Measurements from ENCODE around the gene C12orf76. TPM values are rescaled to one million over a fixed set of nuclear protein-coding genes. Genes with fewer than 3 reads are reported as not detected.

The C12orf76 gene
- total RNA-seq, 1 experiment from 2014 or later = 9.7 TPM

GRCh38 chr12:110015132-110015531, 33.2 kb downstream of the C12orf76 start:
- Histone ChIP-seq H2BK12ac (ENCODE audit: insufficient read length, low read depth, low read length) (no peak overlapping the region), H3K14ac (ENCODE audit: insufficient read depth, low read length) (no peak overlapping the region), H3K56ac (ENCODE audit: insufficient read length, low read depth, low read length) (no peak overlapping the region), H4K5ac (ENCODE audit: insufficient read length, low read depth, low read length) (no peak overlapping the region), H3K79me2 (ENCODE audit: insufficient read depth, low read length) (no peaks in the 10 kb centered on the region), H3K18ac (ENCODE audit: insufficient read length, low read depth, low read length) (no peak overlapping the region), H2AFZ (ENCODE audit: low read length) (no peak overlapping the region), H3K4me1 (ENCODE audit: insufficient read depth, low read length) (no peaks in the 10 kb centered on the region), H4K91ac (ENCODE audit: insufficient read length, low read depth, low read length) (no peak overlapping the region), H2BK20ac (ENCODE audit: low read depth, low read length, poor library complexity, severe bottlenecking) (no peak overlapping the region), H3K27me3 (ENCODE audit: insufficient read depth, low read length) (no peaks in the 10 kb centered on the region), H3K4ac (ENCODE audit: low read depth, low read length) (no peak overlapping the region), H3K79me1 (ENCODE audit: insufficient read depth, low read depth, low read length, poor library complexity, severe bottlenecking) (no peaks in the 10 kb centered on the region), H2BK5ac (ENCODE audit: insufficient read length, low read length) (no peak overlapping the region), H4K20me1 (ENCODE audit: control insufficient read depth, insufficient read depth, insufficient read length) (no peaks in the 10 kb centered on the region), H3K27ac (ENCODE audit: insufficient read length, low read depth, low read length) (no peak overlapping the region), H3K23ac (ENCODE audit: insufficient read length, low read depth, low read length) (no peak overlapping the region), H2BK15ac (ENCODE audit: low read depth, low read length) (no peak overlapping the region), H3K23me2 (ENCODE audit: insufficient read length, low read depth, low read length, poor library complexity, severe bottlenecking) (no peaks in the 10 kb centered on the region), H3K9ac (ENCODE audit: extremely low read depth, insufficient read length, low read length) (no peak overlapping the region), H3K4me2 (ENCODE audit: insufficient read depth, insufficient read length, low read length) (no peak overlapping the region), H2AK5ac (ENCODE audit: insufficient read length, low read length) (no peak overlapping the region), H2BK120ac (ENCODE audit: low read depth, low read length, poor library complexity, severe bottlenecking) (no peak overlapping the region), H3K9me3 (ENCODE audit: control insufficient read depth, low read depth, low read length) (no peaks in the 10 kb centered on the region), H3T11ph (ENCODE audit: low read length) (no peak overlapping the region), H4K8ac (replicated peaks; ENCODE audit: insufficient read length, low read depth, low read length) (no peak overlapping the region)
- no peaks in the 10 kb centered on the region for H3K27me3 Mint-ChIP-seq (ENCODE audit: low read depth)
- no peak overlapping the region; a peak in 1 of 5 replicates for H3K4me3 Mint-ChIP-seq
- no peaks in the 10 kb centered on the region for H3K4me1 Mint-ChIP-seq
- no peak for TF ChIP-seq CTCF (conservative IDR thresholded peaks at IDR 0.05)
- no peak overlapping the region for H3K27ac Mint-ChIP-seq
- H3K36me3 Mint-ChIP-seq (ENCODE audit: insufficient read depth in 1 of 3, low read depth in 3 of 3) = peaks cover 2 to 22% (median 4%) of the 10 kb centered on the region in 3 experiments; a peak in 3 of 7 replicates
- no peak for DNase-seq
- no CpG with 5 or more reads among the region's 2 CpGs for WGBS (ENCODE audit: extremely low coverage, insufficient read length, low lambda C conversion rate)
- no peaks in the 10 kb centered on the region for H3K9me3 Mint-ChIP-seq

Measured in H9 (cell line).